WTC11 (cell line): ENCODE data around the gene PRLR. TPM values are rescaled to one million over a fixed set of nuclear protein-coding genes. Genes with fewer than 3 reads are reported as not detected.

Experiments used
- ATAC-seq: fragments of 200-7000 bp; cut with Tn5 transposase; 2 replicates; pipeline ENCODE4 v1.10.0; 2021; ENCODE audit warnings: mild to moderate bottlenecking, moderate library complexity
- CTCF ChIA-PET: fragments of 300-600 bp; sonication (Branson Sonifier 250); formaldehyde crosslinking; loops from one replicate; lab custom pipeline; 2021; ENCODE audit warnings: antibody characterized with exemption; lab: Charles Lee
- POLR2A ChIA-PET: fragments of 350-600 bp; sonication (Branson Sonifier 250); formaldehyde crosslinking; loops from one replicate; lab custom pipeline; 2021; ENCODE audit warnings: antibody characterized with exemption; lab: Charles Lee
- DNase-seq: peaks from one replicate; pipeline ENCODE4 v3.0.0; 2021; ENCODE audit warnings: low spot score
- H3K27ac Mint-ChIP-seq: 2 replicates; pipeline ENCODE4 v1.8.0; 2021; ENCODE audit warnings: mixed read lengths
- H3K27me3 Mint-ChIP-seq: 2 replicates; pipeline ENCODE4 v1.8.0; 2021; ENCODE audit warnings: low read depth, mild to moderate bottlenecking, moderate library complexity, mixed read lengths
- H3K36me3 Mint-ChIP-seq: 2 replicates; pipeline ENCODE4 v1.8.0; 2021; ENCODE audit warnings: mixed read lengths
- H3K4me1 Mint-ChIP-seq: 2 replicates; pipeline ENCODE4 v1.8.0; 2022; ENCODE audit warnings: mixed read lengths
- H3K4me3 Mint-ChIP-seq: 2 replicates; pipeline ENCODE4 v1.8.0; 2021; ENCODE audit warnings: mild to moderate bottlenecking, moderate library complexity, mixed read lengths
- H3K9me3 Mint-ChIP-seq: 2 replicates; pipeline ENCODE4 v1.8.0; 2021; ENCODE audit warnings: mixed read lengths
- CREB1 ChIP-seq: sonication (generic); formaldehyde crosslinking; IDR thresholded peaks from 2 replicates; pipeline ENCODE4 v1.8.0; 2023; ENCODE audit warnings: mild to moderate bottlenecking, missing genetic modification reagents
- CTCF ChIP-seq: fragments of 200-600 bp; IDR thresholded peaks from 2 replicates; pipeline ENCODE4 v1.8.0; 2022; ENCODE audit warnings: antibody characterized with exemption
- E2F5 ChIP-seq: sonication (generic); formaldehyde crosslinking; IDR thresholded peaks from 2 replicates; pipeline ENCODE4 v1.8.1; 2022; ENCODE audit warnings: mild to moderate bottlenecking, moderate library complexity, missing genetic modification reagents
- ETV6 ChIP-seq: sonication (generic); formaldehyde crosslinking; IDR thresholded peaks from 2 replicates; pipeline ENCODE4 v1.8.1; 2022; ENCODE audit warnings: mild to moderate bottlenecking, missing genetic modification reagents
- FOXK1 ChIP-seq: sonication (generic); formaldehyde crosslinking; IDR thresholded peaks from 2 replicates; pipeline ENCODE4 v1.8.0; 2022; ENCODE audit warnings: mild to moderate bottlenecking, moderate library complexity, missing genetic modification reagents
- GRHL2 ChIP-seq: fragments of 250-450 bp; sonication (Bioruptor Pico); IDR thresholded peaks from 2 replicates; pipeline ENCODE4 v1.8.0; 2022; ENCODE audit warnings: mild to moderate bottlenecking, moderate library complexity; ENCODE audit not compliant: insufficient replicate concordance, severe bottlenecking
- IRF1 ChIP-seq: sonication (generic); formaldehyde crosslinking; IDR thresholded peaks from 2 replicates; pipeline ENCODE4 v1.8.0; 2023; ENCODE audit warnings: missing genetic modification reagents
- MXD4 ChIP-seq: fragments of 250-450 bp; sonication (Bioruptor Pico); IDR thresholded peaks from 2 replicates; pipeline ENCODE4 v1.8.0; 2021; ENCODE audit warnings: mild to moderate bottlenecking, moderate library complexity, borderline replicate concordance
- MYBL2 ChIP-seq: sonication (generic); formaldehyde crosslinking; IDR thresholded peaks from 2 replicates; pipeline ENCODE4 v1.8.1; 2023; ENCODE audit warnings: mild to moderate bottlenecking, moderate library complexity, missing genetic modification reagents
- NFATC4 ChIP-seq: fragments of 250-450 bp; sonication (Bioruptor Pico); IDR thresholded peaks from 2 replicates; pipeline ENCODE4 v1.9.0; 2021; ENCODE audit warnings: mild to moderate bottlenecking
- NFE2L1 ChIP-seq: sonication (generic); formaldehyde crosslinking; IDR thresholded peaks from 2 replicates; pipeline ENCODE4 v1.8.1; 2023; ENCODE audit warnings: missing genetic modification reagents
- OVOL2 ChIP-seq: fragments of 250-450 bp; sonication (Bioruptor Pico); IDR thresholded peaks from 2 replicates; pipeline ENCODE4 v1.9.0; 2021; ENCODE audit warnings: mild to moderate bottlenecking, borderline replicate concordance
- PRRX2 ChIP-seq: fragments of 250-450 bp; sonication (Bioruptor Pico); IDR thresholded peaks from 2 replicates; pipeline ENCODE4 v1.8.0; 2021; ENCODE audit warnings: mild to moderate bottlenecking
- ZBTB21 ChIP-seq: sonication (generic); formaldehyde crosslinking; IDR thresholded peaks from 2 replicates; pipeline ENCODE4 v1.8.1; 2023; ENCODE audit warnings: mild to moderate bottlenecking, missing genetic modification reagents, borderline replicate concordance
- ZBTB43 ChIP-seq: sonication (generic); formaldehyde crosslinking; IDR thresholded peaks from 2 replicates; pipeline ENCODE4 v1.8.1; 2023; ENCODE audit warnings: mild to moderate bottlenecking, missing genetic modification reagents
- ZMAT4 ChIP-seq: fragments of 250-450 bp; sonication (Bioruptor Pico); IDR thresholded peaks from 2 replicates; pipeline ENCODE4 v1.9.0; 2021; ENCODE audit warnings: mild to moderate bottlenecking
- ZNF121 ChIP-seq: sonication (generic); formaldehyde crosslinking; IDR thresholded peaks from 2 replicates; pipeline ENCODE4 v1.8.0; 2023; ENCODE audit warnings: missing genetic modification reagents
- ZNF281 ChIP-seq: sonication (generic); formaldehyde crosslinking; IDR thresholded peaks from 2 replicates; pipeline ENCODE4 v1.8.0; 2023; ENCODE audit warnings: mild to moderate bottlenecking, missing genetic modification reagents
- ZNF317 ChIP-seq: sonication (generic); formaldehyde crosslinking; IDR thresholded peaks from 2 replicates; pipeline ENCODE4 v1.8.1; 2023; ENCODE audit warnings: low read depth, mild to moderate bottlenecking, moderate library complexity, missing genetic modification reagents, borderline replicate concordance
- ZNF396 ChIP-seq: fragments of 250-450 bp; sonication (Bioruptor Pico); IDR thresholded peaks from 2 replicates; pipeline ENCODE4 v1.8.0; 2021; ENCODE audit warnings: mild to moderate bottlenecking, moderate library complexity, borderline replicate concordance
- ZNF532 ChIP-seq: fragments of 250-450 bp; sonication (Bioruptor Pico); IDR thresholded peaks from 2 replicates; pipeline ENCODE4 v1.9.0; 2021; ENCODE audit warnings: mild to moderate bottlenecking, borderline replicate concordance
- ZSCAN18 ChIP-seq: fragments of 250-450 bp; sonication (Bioruptor Pico); IDR thresholded peaks from 2 replicates; pipeline ENCODE4 v2.1.2; 2022; ENCODE audit warnings: mild to moderate bottlenecking, moderate library complexity
- total RNA-seq: library from RNA; stranded (reverse); gene quantifications from 3 replicates; pipeline ENCODE4 v1.2.3, GENCODE V29; 2021

Gene PRLR
- total RNA-seq, 1 experiment from 2014 or later, result 3.2 TPM

- DNase-seq (no peak), ATAC-seq (no peak)
- ChIA-PET POLR2A (no interaction called here), CTCF (no interaction called here)
- no peak overlapping the region for H3K27ac Mint-ChIP-seq
- H3K4me3 Mint-ChIP-seq, result no peak overlapping the region
- H3K36me3 Mint-ChIP-seq, result no peaks in the 10 kb centered on the region
- no peak for TF ChIP-seq CTCF
- TF ChIP-seq PRRX2 (CRISPR knock-in tag), result no peak
- no peak for TF ChIP-seq ZNF317 (CRISPR knock-in tag)
- no peak for TF ChIP-seq ZBTB21 (CRISPR knock-in tag)
- TF ChIP-seq ZNF281 (CRISPR knock-in tag), result no peak
- TF ChIP-seq OVOL2 (CRISPR knock-in tag), result no peak
- no peak for TF ChIP-seq ZSCAN18 (CRISPR knock-in tag)
- TF ChIP-seq FOXK1 (CRISPR knock-in tag), result no peak
- TF ChIP-seq ZMAT4 (CRISPR knock-in tag), result no peak
- no peak for TF ChIP-seq MYBL2 (CRISPR knock-in tag)
- H3K9me3 Mint-ChIP-seq, result no peaks in the 10 kb centered on the region
- H3K4me1 Mint-ChIP-seq, result 0 out of 2 replicates have a peak, but pooled peaks cover 3% of the 10 kb centered on the region
- H3K27me3 Mint-ChIP-seq, result no peaks in the 10 kb centered on the region
These were observed 109.6 kb downstream of the PRLR start for GRCh38 chr5:35120715-35121114.

- DNase-seq, result no peak
- Mint-ChIP-seq H3K27me3 (no peaks in the 10 kb centered on the region), H3K4me1 (0 out of 2 replicates have a peak, but pooled peaks cover 3% of the 10 kb centered on the region), H3K9me3 (peaks cover 4% of the 10 kb centered on the region; the same call in 1 of the 2 replicates), H3K36me3 (no peaks in the 10 kb centered on the region), H3K27ac (no peak overlapping the region; the same call in 1 of the 2 replicates), H3K4me3 (no peak overlapping the region)
- ChIA-PET CTCF (interaction anchor here (1.0 to 2.0 kb wide), 4 partner anchors 12 to 481 kb away, joined by 3 to 7 read pairs (median 6); no protein-coding TSS in a partner anchor), POLR2A (no interaction called here)
- ATAC-seq, result no peak
- TF ChIP-seq MYBL2 (CRISPR knock-in tag), result no peak
- no peak for TF ChIP-seq ZNF396 (CRISPR knock-in tag)
- no peak for TF ChIP-seq NFATC4
- TF ChIP-seq CREB1 (CRISPR knock-in tag), result no peak
- no peak for TF ChIP-seq ZBTB43 (CRISPR knock-in tag)
- TF ChIP-seq ZNF532 (CRISPR knock-in tag), result no peak
- no peak for TF ChIP-seq GRHL2 (CRISPR knock-in tag)
- no peak for TF ChIP-seq MXD4 (CRISPR knock-in tag)
- TF ChIP-seq IRF1 (CRISPR knock-in tag), result no peak
- TF ChIP-seq E2F5, result no peak
- TF ChIP-seq ZNF121, result no peak
- no peak for TF ChIP-seq ETV6 (CRISPR knock-in tag)
- no peak for TF ChIP-seq NFE2L1 (CRISPR knock-in tag)
These were observed 112.3 kb downstream of the PRLR start for GRCh38 chr5:35117967-35118366.
